H1 (cell line): ENCODE measurements around the gene PUS3. TPM values are rescaled to one million over a fixed set of nuclear protein-coding genes. Genes with fewer than 3 reads are reported as not detected.

Source experiments
- HDAC2 ChIP-seq, 2 experiments: fragments of 300-600 bp in 1 of 2; sonication (generic) in 1 of 2; IDR thresholded peaks; 2 replicates each; pipeline ENCODE4 v1.6.1; 2011 to 2012; ENCODE audit warnings: low read depth in 2 of 2, low read length in 2 of 2, mild to moderate bottlenecking in 2 of 2, moderate library complexity in 2 of 2, borderline replicate concordance in 1 of 2, inconsistent platforms in 1 of 2
- KDM5A ChIP-seq: fragments of 200-600 bp; IDR thresholded peaks from 2 replicates; pipeline ENCODE4 v1.7.1; 2012; ENCODE audit warnings: mild to moderate bottlenecking, low read length, inconsistent platforms, mixed read lengths
- polyA plus RNA-seq, 7 experiments: library from polyadenylated mRNA; depleted of rRNA in 3 of 7; stranded (reverse) in 5 of 7; unstranded in 2 of 7; fragments of >200 nt in 5 of 7; fragments of 200-250 nt in 2 of 7; gene quantifications; 1 replicate in 5 of 7; 2 replicates in 1 of 7; 4 replicates in 1 of 7; pipeline versions ENCODE4 v1.2.1 to v1.2.3, GENCODE V29; 2011 to 2013; ENCODE audit warnings: missing spikeins in 2 of 7, mixed read lengths in 2 of 7
- total RNA-seq: library from RNA; stranded (reverse); fragmentation: NEBNext Ultra II Directional; extraction: Animal tissue kit (Norgen Biotek cat#: 25700); gene quantifications from 2 replicates; pipeline ENCODE4 v1.2.1, GENCODE V29; 2021

The PUS3 gene
- total and polyA plus RNA-seq, 2 of the 8 experiments (the other 6 are each of a cell fraction or from before 2014, with no cell fraction given): 8.7 to 22.6 TPM

- TF ChIP-seq HDAC2 (IDR thresholded peaks at IDR 0.05; ENCODE audit: borderline replicate concordance in 1 of 2, low read depth in 2 of 2, low read length in 2 of 2): no peak
- no peak for TF ChIP-seq KDM5A
Measured at GRCh38 chr11:125949271-125950177, 46.5 kb upstream of the PUS3 start (continued).
